ENCODE results near the gene OR1I1.

DNA sequence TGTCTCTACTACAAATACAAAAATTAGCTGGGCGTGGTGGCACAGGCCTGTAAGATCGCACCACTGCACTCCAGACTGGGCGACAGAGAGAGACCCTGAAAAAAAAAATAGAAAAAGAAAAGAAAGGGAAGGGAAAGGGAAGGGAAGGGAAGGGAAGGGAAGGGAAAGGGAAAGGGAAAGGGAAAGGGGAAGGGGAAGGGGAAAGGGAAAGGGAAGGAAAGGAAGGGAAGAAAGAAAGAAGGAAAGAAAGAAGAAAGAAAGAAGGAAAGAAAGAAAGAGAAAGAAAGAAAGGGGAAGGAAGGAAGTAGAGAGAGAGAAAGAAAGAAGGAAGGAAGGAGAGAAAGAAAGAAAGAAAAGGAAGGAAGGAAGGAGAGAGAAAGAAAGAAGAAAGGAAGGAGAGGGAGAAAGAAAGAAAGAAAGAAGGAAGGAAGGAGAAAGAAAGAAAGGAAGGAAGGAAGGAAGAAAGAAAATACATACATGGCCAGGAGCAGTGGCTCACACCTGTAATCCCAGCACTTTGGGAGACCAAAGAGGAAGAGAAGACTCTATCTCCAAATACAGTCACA, 17.1 kb downstream of the OR1I1 start:
- TF ChIP-seq, protein P1, sequence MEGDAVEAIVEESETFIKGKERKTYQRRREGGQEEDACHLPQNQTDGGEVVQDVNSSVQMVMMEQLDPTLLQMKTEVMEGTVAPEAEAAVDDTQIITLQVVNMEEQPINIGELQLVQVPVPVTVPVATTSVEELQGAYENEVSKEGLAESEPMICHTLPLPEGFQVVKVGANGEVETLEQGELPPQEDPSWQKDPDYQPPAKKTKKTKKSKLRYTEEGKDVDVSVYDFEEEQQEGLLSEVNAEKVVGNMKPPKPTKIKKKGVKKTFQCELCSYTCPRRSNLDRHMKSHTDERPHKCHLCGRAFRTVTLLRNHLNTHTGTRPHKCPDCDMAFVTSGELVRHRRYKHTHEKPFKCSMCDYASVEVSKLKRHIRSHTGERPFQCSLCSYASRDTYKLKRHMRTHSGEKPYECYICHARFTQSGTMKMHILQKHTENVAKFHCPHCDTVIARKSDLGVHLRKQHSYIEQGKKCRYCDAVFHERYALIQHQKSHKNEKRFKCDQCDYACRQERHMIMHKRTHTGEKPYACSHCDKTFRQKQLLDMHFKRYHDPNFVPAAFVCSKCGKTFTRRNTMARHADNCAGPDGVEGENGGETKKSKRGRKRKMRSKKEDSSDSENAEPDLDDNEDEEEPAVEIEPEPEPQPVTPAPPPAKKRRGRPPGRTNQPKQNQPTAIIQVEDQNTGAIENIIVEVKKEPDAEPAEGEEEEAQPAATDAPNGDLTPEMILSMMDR (IDR thresholded peaks at IDR 0.05), result no peak
- no peak for TF ChIP-seq POLR2A (IDR thresholded peaks at IDR 0.05)

All from adrenal gland (tissue), 5 donors.